ENCODE data around the gene PIN4.

GRCh38 chrX:72216973-72217372 lies 35.4 kb downstream of the PIN4 start:
- TF ChIP-seq POLR2A (IDR thresholded peaks at IDR 0.05; ENCODE audit: low read length) (no peak), GATA1 (IDR thresholded peaks at IDR 0.05; ENCODE audit: low read depth, low read length) (no peak)
